Measurements from ENCODE around the gene GNE. TPM values are rescaled to one million over a fixed set of nuclear protein-coding genes. Genes with fewer than 3 reads are reported as not detected.

The GNE gene
- total and polyA plus RNA-seq, 10 of the 15 experiments (the other 5 are each of a cell fraction or from before 2014, with no cell fraction given) = 4.1 to 13.6 (median 10.7) TPM

DNA sequence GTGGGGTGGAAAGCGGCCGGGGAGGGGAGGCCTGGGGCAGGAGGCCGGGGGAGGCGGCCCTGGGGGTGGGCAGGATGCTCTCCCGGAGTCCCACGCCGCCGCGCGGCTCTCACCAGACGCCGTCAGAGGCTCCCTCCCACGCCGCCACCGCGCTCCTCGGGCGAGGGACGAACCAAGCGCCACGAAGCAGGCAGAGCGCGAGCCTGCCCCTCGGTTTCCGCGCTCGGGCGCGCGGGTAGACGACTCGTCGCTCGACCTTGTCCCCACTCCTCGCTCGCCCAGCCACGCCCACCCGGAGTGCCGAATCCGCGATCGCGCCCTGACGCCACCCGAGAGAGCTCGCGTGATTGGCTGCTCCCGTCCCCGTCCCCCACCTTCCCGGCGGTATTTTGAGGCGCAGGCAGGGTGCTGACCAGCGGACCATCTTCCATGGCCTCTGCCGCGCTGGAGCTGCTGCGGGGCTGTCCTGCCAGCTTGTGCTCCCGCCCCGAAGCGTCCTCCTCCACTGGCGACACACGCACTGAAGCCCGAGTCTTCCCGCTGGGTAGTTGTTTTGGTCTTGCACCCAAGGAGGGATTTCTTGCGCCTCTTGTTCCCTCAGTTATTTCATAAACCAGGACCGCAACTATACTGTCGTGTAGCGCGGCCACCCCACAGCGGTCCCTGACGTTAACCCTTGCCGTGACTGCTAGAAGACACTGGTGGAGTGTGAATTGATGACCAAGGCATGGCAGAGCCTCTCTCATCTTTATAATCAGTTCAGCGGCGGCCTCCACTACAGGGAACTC, at the start of gene GNE (continued):
- TF ChIP-seq, protein P1, sequence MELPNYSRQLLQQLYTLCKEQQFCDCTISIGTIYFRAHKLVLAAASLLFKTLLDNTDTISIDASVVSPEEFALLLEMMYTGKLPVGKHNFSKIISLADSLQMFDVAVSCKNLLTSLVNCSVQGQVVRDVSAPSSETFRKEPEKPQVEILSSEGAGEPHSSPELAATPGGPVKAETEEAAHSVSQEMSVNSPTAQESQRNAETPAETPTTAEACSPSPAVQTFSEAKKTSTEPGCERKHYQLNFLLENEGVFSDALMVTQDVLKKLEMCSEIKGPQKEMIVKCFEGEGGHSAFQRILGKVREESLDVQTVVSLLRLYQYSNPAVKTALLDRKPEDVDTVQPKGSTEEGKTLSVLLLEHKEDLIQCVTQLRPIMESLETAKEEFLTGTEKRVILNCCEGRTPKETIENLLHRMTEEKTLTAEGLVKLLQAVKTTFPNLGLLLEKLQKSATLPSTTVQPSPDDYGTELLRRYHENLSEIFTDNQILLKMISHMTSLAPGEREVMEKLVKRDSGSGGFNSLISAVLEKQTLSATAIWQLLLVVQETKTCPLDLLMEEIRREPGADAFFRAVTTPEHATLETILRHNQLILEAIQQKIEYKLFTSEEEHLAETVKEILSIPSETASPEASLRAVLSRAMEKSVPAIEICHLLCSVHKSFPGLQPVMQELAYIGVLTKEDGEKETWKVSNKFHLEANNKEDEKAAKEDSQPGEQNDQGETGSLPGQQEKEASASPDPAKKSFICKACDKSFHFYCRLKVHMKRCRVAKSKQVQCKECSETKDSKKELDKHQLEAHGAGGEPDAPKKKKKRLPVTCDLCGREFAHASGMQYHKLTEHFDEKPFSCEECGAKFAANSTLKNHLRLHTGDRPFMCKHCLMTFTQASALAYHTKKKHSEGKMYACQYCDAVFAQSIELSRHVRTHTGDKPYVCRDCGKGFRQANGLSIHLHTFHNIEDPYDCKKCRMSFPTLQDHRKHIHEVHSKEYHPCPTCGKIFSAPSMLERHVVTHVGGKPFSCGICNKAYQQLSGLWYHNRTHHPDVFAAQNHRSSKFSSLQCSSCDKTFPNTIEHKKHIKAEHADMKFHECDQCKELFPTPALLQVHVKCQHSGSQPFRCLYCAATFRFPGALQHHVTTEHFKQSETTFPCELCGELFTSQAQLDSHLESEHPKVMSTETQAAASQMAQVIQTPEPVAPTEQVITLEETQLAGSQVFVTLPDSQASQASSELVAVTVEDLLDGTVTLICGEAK (IDR thresholded peaks at IDR 0.05; ENCODE audit: borderline replicate concordance) = no peak
- TF ChIP-seq STAT3 (IDR thresholded peaks at IDR 0.05; ENCODE audit: low read depth, low read length) = no peak
- TF ChIP-seq CHD2 (IDR thresholded peaks at IDR 0.05; ENCODE audit: borderline replicate concordance, low read depth, low read length) = peak; percentile 85
- TF ChIP-seq EP300 (IDR thresholded peaks at IDR 0.05; ENCODE audit: borderline replicate concordance in 1 of 2, control insufficient read depth in 1 of 2, low read depth in 2 of 2, low read length in 2 of 2) = 0 out of 4 replicates have a peak, but pooled peaks of 1 of the 2 experiments have one; percentile 22
- TF ChIP-seq, protein P2, sequence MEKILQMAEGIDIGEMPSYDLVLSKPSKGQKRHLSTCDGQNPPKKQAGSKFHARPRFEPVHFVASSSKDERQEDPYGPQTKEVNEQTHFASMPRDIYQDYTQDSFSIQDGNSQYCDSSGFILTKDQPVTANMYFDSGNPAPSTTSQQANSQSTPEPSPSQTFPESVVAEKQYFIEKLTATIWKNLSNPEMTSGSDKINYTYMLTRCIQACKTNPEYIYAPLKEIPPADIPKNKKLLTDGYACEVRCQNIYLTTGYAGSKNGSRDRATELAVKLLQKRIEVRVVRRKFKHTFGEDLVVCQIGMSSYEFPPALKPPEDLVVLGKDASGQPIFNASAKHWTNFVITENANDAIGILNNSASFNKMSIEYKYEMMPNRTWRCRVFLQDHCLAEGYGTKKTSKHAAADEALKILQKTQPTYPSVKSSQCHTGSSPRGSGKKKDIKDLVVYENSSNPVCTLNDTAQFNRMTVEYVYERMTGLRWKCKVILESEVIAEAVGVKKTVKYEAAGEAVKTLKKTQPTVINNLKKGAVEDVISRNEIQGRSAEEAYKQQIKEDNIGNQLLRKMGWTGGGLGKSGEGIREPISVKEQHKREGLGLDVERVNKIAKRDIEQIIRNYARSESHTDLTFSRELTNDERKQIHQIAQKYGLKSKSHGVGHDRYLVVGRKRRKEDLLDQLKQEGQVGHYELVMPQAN (conservative IDR thresholded peaks at IDR 0.05) = peak; percentile 67; the same call in 1 of the 2 replicates
- no peak for TF ChIP-seq SMC3 (IDR thresholded peaks at IDR 0.05; ENCODE audit: borderline replicate concordance, low read length)
- no peak for TF ChIP-seq JUNB (IDR thresholded peaks at IDR 0.05)
- TF ChIP-seq BCL11A (IDR thresholded peaks at IDR 0.05; ENCODE audit: low read depth, low read length) = no peak
- peak; percentile 63 for TF ChIP-seq RELA (IDR thresholded peaks at IDR 0.05; ENCODE audit: borderline replicate concordance, partially characterized antibody)
- TF ChIP-seq, protein P3, sequence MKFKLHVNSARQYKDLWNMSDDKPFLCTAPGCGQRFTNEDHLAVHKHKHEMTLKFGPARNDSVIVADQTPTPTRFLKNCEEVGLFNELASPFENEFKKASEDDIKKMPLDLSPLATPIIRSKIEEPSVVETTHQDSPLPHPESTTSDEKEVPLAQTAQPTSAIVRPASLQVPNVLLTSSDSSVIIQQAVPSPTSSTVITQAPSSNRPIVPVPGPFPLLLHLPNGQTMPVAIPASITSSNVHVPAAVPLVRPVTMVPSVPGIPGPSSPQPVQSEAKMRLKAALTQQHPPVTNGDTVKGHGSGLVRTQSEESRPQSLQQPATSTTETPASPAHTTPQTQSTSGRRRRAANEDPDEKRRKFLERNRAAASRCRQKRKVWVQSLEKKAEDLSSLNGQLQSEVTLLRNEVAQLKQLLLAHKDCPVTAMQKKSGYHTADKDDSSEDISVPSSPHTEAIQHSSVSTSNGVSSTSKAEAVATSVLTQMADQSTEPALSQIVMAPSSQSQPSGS (IDR thresholded peaks at IDR 0.05; ENCODE audit: low read length) = no peak
- no peak for TF ChIP-seq SPI1 (IDR thresholded peaks at IDR 0.05; ENCODE audit: borderline replicate concordance, insufficient read depth, low read depth, low read length)
- TF ChIP-seq EZH2 (IDR thresholded peaks at IDR 0.05; ENCODE audit: borderline replicate concordance, control insufficient read depth, low read depth, low read length) = no peak
- TF ChIP-seq HDAC2 (IDR thresholded peaks at IDR 0.05) = no peak
- TF ChIP-seq YY1 (IDR thresholded peaks at IDR 0.05; ENCODE audit: low read depth, low read length) = peak; percentile 92
- TF ChIP-seq CHD4 (IDR thresholded peaks at IDR 0.05) = no peak
- 0 out of 2 replicates have a peak, but pooled peaks have one; percentile 26 for TF ChIP-seq EED (IDR thresholded peaks at IDR 0.05; ENCODE audit: low read depth)
- no peak for TF ChIP-seq ZNF274 (IDR thresholded peaks at IDR 0.05; ENCODE audit: insufficient read depth, insufficient read length)

Data from GM12878 (cell line).